GM12864 (cell line): ENCODE data around the gene ARHGEF5.
"Not testable (repeated sequence)": the region's sequence is repeated elsewhere in the genome, so short reads cannot be mapped to it uniquely, and the experiment has no call there.

ENCODE experiments used
- DNase-seq: peaks from one replicate; pipeline ENCODE4 v3.0.0-alpha.2; 2011; ENCODE audit warnings: low read depth
- H3K4me3 ChIP-seq: 2 replicates; pipeline ENCODE4 v1.5.1; 2011; ENCODE audit warnings: mild to moderate bottlenecking, low read depth, low read length, control low read depth
- CTCF ChIP-seq: IDR thresholded peaks from 2 replicates; pipeline ENCODE4 v1.5.1; 2011; ENCODE audit warnings: low read depth, mild to moderate bottlenecking, moderate library complexity, low read length, control low read depth, inconsistent platforms; ENCODE audit errors: missing control alignments

ARHGEF5 gene

GRCh38 chr7:144415858-144416257 lies 60.7 kb downstream of the ARHGEF5 start:
- H3K4me3 ChIP-seq: no peak overlapping the region
- DNase-seq: no peak
- TF ChIP-seq CTCF: no peak

DNA sequence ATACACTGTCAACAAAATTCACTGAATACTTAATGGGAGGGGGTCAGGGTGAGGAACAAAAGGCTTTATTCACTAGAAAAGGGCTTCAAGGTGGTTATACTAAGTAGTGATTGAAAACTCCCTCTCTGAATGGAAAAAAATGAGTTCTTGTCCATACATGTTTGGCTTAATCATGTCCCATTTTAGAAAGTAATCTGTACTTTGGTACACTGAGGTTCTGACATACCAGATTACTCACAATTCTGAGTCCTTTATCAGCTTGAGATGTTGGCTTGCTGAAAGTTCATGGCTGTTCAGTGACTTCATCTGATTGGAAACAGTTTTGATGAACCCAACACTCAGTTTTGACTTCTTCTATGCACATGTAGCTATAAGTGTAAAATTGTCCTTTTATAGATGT lies 61.1 kb downstream of the ARHGEF5 start:
- H3K4me3 ChIP-seq: no peak overlapping the region
- no peak for TF ChIP-seq CTCF
- no peak for DNase-seq

GRCh38 chr7:144418931-144419330 lies 63.7 kb downstream of the ARHGEF5 start:
- not testable (repeated sequence) for DNase-seq, H3K4me3 ChIP-seq

DNA sequence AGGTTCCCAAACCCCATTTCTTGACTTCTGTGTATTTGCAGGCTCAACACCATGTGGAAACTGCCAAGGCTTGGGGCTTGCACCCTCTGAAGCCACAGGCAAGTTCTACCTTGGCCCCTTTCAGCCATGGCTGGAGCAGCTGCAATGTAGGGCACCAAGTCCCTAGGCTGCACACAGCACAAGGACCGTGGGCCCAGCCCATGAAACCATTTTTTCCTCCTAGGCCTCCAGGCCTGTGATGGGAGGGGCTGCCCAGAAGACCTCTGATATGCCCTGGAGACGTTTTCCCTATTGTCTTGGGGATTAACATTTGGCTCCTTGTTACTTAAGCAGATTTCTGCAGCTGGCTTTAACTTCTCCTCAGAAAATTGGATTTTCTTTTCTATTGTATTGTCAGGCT lies 72.3 kb downstream of the ARHGEF5 start:
- DNase-seq, H3K4me3 ChIP-seq: not testable (repeated sequence)

DNA sequence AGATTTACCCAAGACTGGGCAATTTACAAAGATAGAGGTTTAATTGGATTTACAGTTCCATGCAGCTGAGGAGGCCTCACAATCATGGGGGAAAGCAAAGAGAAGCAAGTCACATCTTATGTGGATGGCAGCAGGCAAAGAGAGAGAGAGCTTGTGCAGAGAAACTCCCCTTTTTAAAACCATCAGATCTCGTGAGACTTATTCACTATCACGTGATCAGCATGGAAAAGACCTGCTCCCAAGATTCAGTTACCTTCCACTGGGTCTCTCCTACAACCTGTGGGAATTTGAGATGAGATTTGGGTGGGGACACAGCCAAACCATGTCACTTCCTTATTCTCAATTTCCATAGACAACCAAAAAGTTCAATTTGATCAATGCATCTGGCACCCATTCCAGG lies 73.2 kb downstream of the ARHGEF5 start:
- DNase-seq: no peak
- TF ChIP-seq CTCF: no peak
- H3K4me3 ChIP-seq: no peak overlapping the region
